ENCODE data around the gene TRPM2. TPM values are rescaled to one million over a fixed set of nuclear protein-coding genes. Genes with fewer than 3 reads are reported as not detected.

The TRPM2 gene
- total RNA-seq, 1 donor from 2014 or later: 0.43 TPM

GRCh38 chr21:44432841-44433790 is 79.7 kb downstream of the TRPM2 start:
- Histone ChIP-seq H3K4me1 (no peaks in the 10 kb centered on the region), H3K27me3 (no peaks in the 10 kb centered on the region), H3K9me3 (peaks cover 0 to 4% of the 10 kb centered on the region in 2 donors), H3K4me3 (no peak overlapping the region), H3K36me3 (no peaks in the 10 kb centered on the region), H3K27ac (no peak overlapping the region)
- intact Hi-C loops (cut with DNase I): no loop called here
- no peak for TF ChIP-seq CTCF (IDR thresholded peaks at IDR 0.05)
- peak in 1 of 2 donors; percentile 54 for DNase-seq (ENCODE audit: low spot score in 2 of 2)

GRCh38 chr21:44433791-44434567 is 80.6 kb downstream of the TRPM2 start:
- H3K36me3 ChIP-seq: no peaks in the 10 kb centered on the region
- intact Hi-C loops (cut with DNase I): no loop called here
- H3K9me3 ChIP-seq: peaks cover 0 to 4% of the 10 kb centered on the region in 2 donors
- DNase-seq (ENCODE audit: low spot score in 2 of 2): peak in 1 of 2 donors; percentile 48
- no peak for TF ChIP-seq CTCF (IDR thresholded peaks at IDR 0.05)
- no peaks in the 10 kb centered on the region for H3K27me3 ChIP-seq
- no peaks in the 10 kb centered on the region for H3K4me1 ChIP-seq
- H3K4me3 ChIP-seq: no peak overlapping the region
- no peak overlapping the region for H3K27ac ChIP-seq

GRCh38 chr21:44434568-44434925 is 81.1 kb downstream of the TRPM2 start:
- intact Hi-C loops (cut with DNase I): no loop called here

GRCh38 chr21:44434936-44435635 is 81.7 kb downstream of the TRPM2 start:
- H3K36me3 ChIP-seq: no peaks in the 10 kb centered on the region
- peak in 1 of 2 donors; percentile 49 for DNase-seq (ENCODE audit: low spot score in 2 of 2)
- H3K4me1 ChIP-seq: no peaks in the 10 kb centered on the region
- no peak overlapping the region for H3K27ac ChIP-seq
- no peak overlapping the region for H3K4me3 ChIP-seq
- no peaks in the 10 kb centered on the region for H3K27me3 ChIP-seq
- TF ChIP-seq CTCF (IDR thresholded peaks at IDR 0.05): no peak
- no peaks in the 10 kb centered on the region for H3K9me3 ChIP-seq
- intact Hi-C loops (cut with DNase I): no loop called here

More at GRCh38 chr21:44434568-44434925, 81.1 kb downstream of the TRPM2 start:
- peak in 1 of 2 donors; percentile 44 for DNase-seq (ENCODE audit: low spot score in 2 of 2)
- no peak overlapping the region for H3K27ac ChIP-seq
- H3K4me3 ChIP-seq: no peak overlapping the region
- no peaks in the 10 kb centered on the region for H3K4me1 ChIP-seq
- no peaks in the 10 kb centered on the region for H3K36me3 ChIP-seq
- H3K27me3 ChIP-seq: no peaks in the 10 kb centered on the region
- no peak for TF ChIP-seq CTCF (IDR thresholded peaks at IDR 0.05)
- H3K9me3 ChIP-seq: peaks cover 0 to 4% of the 10 kb centered on the region in 2 donors

- peak in 1 of 2 donors; percentile 45 for DNase-seq (ENCODE audit: low spot score in 2 of 2)
- intact Hi-C loops (cut with DNase I): no loop called here
These were observed 82.7 kb downstream of the TRPM2 start for GRCh38 chr21:44436111-44436611.

More at GRCh38 chr21:44436111-44436611, 82.7 kb downstream of the TRPM2 start:
- Histone ChIP-seq H3K27ac (no peak overlapping the region), H3K4me3 (no peak overlapping the region), H3K4me1 (no peaks in the 10 kb centered on the region), H3K27me3 (no peaks in the 10 kb centered on the region), H3K36me3 (no peaks in the 10 kb centered on the region), H3K9me3 (no peaks in the 10 kb centered on the region)
- TF ChIP-seq CTCF (IDR thresholded peaks at IDR 0.05): no peak
